NCI-H1694 treated with DMSO at 0.1 percent for 48 hours (cell line): ENCODE data around the gene PCDHA12.
"Not testable (repeated sequence)": the region's sequence is repeated elsewhere in the genome, so short reads cannot be mapped to it uniquely, and the experiment has no call there.

Experiments
- DNase-seq: peaks from one replicate; lab custom pipeline; 2025; lab: John Stamatoyannopoulos, UW

PCDHA12 gene, protein sequence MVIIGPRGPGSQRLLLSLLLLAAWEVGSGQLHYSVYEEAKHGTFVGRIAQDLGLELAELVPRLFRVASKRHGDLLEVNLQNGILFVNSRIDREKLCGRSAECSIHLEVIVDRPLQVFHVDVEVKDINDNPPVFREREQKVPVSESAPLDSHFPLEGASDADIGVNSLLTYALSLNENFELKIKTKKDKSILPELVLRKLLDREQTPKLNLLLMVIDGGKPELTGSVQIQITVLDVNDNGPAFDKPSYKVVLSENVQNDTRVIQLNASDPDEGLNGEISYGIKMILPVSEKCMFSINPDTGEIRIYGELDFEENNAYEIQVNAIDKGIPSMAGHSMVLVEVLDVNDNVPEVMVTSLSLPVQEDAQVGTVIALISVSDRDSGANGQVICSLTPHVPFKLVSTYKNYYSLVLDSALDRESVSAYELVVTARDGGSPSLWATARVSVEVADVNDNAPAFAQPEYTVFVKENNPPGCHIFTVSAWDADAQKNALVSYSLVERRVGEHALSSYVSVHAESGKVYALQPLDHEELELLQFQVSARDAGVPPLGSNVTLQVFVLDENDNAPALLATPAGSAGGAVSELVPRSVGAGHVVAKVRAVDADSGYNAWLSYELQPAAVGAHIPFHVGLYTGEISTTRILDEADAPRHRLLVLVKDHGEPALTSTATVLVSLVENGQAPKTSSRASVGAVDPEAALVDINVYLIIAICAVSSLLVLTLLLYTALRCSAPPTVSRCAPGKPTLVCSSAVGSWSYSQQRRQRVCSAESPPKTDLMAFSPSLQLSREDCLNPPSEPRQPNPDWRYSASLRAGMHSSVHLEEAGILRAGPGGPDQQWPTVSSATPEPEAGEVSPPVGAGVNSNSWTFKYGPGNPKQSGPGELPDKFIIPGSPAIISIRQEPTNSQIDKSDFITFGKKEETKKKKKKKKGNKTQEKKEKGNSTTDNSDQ

DNA sequence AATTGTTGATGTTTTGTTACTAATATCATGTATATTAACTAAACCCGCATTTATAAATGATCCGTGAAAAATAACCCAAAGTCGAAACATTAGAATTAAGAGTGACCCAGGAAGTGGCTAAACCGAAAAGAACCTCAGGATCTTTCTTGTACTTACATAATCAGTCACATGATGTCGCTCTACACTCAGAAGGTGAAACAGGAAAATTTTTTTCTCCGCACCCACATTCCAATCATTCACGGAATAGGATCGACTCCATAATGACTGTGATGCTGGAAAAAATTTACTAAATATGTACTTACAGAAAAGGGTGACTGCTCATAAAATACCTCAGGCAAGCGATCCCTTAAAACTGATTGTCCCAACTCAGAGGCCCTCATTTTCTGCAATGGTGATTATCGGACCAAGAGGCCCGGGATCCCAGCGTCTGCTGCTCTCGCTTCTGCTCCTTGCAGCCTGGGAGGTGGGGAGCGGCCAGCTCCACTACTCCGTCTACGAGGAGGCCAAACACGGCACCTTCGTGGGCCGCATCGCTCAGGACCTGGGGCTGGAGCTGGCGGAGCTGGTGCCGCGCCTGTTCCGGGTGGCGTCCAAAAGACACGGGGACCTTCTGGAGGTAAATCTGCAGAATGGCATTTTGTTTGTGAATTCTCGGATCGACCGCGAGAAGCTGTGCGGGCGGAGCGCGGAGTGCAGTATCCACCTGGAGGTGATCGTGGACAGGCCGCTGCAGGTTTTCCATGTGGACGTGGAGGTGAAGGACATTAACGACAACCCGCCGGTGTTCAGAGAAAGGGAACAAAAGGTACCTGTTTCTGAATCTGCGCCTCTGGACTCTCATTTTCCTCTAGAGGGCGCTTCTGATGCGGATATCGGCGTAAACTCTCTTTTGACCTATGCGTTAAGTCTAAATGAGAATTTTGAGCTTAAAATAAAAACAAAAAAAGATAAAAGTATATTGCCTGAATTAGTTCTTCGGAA is at the start of gene PCDHA12:
Gene PCDHA12 (plus strand): TSS at position 224 of the 981 bp plus-strand sequence. CDS start 165 bp downstream, at position 389.
- DNase-seq: no peak

DNA sequence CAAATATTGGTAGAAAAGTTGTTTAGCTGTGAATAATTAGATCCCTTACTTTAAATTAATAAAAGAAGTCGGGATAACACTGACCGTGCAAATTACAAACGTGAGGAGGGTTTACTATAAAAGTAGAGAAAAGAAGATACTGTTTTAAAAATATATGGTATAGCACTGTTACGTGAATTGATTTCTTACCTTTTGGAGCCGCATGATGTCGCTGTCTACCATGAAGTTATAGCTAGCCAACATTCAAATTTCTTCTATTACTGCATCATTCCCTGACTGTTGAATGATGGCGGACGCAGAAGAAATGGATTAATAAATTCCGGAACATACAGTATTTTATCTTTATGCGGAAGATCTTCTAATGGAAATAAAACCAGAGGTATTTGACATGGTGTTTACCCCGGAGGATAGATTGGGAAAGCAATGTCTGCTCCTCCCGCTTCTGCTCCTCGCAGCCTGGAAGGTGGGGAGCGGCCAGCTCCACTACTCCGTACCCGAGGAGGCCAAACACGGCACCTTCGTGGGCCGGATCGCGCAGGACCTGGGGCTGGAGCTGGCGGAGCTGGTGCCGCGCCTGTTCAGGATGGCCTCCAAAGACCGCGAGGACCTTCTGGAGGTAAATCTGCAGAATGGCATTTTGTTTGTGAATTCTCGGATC is 47.3 kb upstream of the PCDHA12 start, which contains the start of gene PCDHA6:
Gene PCDHA6 (plus strand): TSS at position 257 of the 658 bp plus-strand sequence. CDS start 132 bp downstream, at position 389.
- DNase-seq: no peak

DNA sequence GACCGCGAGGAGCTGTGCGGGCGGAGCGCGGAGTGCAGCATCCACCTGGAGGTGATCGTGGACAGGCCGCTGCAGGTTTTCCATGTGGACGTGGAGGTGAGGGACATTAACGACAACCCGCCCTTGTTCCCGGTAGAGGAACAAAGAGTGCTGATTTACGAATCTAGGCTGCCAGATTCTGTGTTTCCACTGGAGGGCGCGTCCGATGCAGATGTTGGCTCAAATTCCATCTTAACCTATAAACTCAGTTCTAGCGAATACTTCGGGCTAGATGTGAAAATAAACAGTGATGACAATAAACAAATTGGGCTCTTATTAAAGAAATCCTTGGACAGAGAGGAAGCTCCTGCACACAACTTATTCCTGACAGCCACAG is 46.8 kb upstream of the PCDHA12 start:
- DNase-seq: no peak

DNA sequence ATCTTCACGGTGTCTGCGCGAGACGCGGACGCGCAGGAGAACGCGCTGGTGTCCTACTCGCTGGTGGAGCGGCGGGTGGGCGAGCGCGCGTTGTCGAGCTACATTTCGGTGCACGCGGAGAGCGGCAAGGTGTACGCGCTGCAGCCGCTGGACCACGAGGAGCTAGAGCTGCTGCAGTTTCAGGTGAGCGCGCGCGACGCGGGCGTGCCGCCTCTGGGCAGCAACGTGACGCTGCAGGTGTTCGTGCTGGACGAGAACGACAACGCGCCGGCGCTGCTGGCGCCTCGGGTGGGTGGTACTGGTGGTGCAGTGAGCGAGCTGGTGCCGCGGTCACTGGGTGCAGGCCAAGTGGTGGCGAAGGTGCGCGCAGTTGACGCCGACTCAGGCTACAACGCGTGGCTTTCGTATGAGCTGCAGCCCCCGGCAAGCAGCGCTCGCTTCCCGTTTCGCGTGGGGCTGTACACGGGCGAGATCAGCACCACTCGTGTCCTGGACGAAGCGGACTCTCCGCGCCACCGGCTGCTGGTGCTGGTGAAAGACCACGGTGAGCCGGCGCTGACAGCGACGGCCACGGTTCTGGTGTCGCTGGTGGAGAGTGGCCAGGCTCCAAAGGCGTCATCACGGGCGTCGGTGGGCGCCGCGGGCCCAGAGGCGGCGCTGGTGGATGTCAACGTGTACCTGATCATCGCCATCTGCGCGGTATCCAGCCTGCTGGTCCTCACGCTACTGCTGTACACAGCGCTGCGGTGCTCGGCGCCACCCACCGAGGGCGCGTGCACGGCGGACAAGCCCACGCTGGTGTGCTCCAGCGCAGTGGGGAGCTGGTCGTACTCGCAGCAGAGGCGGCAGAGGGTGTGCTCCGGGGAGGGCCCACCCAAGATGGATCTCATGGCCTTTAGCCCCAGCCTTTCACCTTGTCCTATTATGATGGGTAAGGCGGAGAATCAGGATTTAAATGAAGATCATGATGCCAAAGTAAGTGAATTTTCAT is 45.3 kb upstream of the PCDHA12 start:
- not testable (repeated sequence) for DNase-seq

DNA sequence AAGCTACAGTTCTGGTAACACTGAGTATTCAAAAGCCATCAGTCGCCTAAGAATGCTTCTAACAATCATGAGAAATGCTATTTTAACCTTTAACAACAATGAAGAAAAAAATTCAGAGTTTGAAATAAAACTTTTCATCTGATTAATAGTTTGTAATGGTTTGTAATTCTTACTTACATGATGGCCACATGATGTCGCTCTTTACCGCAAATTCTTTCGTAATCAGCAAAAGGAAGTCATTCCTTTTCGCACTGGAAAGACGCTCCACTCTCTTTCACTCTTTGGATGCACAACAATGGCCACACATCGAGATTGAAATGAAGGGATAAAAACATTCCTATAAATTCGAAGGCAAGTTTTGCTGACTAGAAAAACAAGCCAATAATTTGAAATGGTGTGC is 41.1 kb upstream of the PCDHA12 start, which contains the start of gene PCDHA7:
Gene PCDHA7 (plus strand): TSS at position 277 of the 400 bp plus-strand sequence. CDS start 115 bp downstream, at position 392.
- DNase-seq: no peak

DNA sequence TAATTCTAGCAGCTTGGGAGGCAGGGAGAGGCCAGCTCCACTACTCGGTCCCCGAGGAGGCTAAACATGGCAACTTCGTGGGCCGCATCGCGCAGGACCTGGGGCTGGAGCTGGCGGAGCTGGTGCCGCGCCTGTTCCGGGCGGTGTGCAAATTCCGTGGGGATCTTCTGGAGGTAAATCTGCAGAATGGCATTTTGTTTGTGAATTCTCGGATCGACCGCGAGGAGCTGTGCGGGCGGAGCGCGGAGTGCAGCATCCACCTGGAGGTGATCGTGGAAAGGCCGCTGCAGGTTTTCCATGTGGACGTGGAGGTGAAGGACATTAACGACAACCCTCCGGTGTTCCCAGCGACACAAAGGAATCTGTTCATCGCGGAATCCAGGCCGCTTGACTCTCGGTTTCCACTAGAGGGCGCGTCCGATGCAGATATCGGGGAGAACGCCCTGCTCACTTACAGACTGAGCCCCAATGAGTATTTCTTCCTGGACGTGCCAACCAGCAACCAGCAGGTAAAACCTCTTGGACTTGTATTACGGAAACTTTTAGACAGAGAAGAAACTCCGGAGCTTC is 40.6 kb upstream of the PCDHA12 start:
- DNase-seq: not testable (repeated sequence)

DNA sequence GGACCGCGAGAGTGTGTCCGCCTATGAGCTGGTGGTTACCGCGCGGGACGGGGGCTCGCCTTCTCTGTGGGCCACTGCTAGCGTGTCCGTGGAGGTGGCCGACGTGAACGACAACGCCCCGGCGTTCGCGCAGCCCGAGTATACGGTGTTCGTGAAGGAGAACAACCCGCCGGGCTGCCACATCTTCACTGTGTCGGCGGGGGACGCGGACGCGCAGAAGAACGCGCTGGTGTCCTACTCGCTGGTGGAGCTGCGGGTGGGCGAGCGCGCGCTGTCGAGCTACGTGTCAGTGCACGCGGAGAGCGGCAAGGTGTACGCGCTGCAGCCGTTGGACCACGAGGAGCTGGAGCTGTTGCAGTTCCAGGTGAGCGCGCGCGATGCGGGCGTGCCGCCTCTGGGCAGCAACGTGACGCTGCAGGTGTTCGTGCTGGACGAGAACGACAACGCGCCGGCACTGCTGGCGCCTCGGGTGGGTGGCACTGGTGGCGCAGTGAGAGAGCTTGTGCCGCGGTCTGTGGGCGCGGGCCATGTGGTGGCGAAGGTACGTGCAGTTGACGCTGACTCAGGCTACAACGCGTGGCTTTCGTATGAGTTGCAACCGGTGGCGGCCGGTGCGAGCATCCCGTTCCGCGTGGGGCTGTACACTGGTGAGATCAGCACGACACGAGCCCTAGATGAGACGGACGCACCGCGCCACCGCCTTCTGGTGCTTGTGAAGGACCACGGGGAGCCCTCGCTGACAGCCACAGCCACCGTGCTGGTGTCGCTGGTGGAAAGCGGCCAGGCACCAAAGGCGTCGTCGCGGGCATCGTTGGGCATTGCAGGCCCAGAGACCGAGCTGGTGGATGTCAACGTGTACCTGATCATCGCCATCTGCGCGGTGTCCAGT is 39.2 kb upstream of the PCDHA12 start:
- DNase-seq: no peak

DNA sequence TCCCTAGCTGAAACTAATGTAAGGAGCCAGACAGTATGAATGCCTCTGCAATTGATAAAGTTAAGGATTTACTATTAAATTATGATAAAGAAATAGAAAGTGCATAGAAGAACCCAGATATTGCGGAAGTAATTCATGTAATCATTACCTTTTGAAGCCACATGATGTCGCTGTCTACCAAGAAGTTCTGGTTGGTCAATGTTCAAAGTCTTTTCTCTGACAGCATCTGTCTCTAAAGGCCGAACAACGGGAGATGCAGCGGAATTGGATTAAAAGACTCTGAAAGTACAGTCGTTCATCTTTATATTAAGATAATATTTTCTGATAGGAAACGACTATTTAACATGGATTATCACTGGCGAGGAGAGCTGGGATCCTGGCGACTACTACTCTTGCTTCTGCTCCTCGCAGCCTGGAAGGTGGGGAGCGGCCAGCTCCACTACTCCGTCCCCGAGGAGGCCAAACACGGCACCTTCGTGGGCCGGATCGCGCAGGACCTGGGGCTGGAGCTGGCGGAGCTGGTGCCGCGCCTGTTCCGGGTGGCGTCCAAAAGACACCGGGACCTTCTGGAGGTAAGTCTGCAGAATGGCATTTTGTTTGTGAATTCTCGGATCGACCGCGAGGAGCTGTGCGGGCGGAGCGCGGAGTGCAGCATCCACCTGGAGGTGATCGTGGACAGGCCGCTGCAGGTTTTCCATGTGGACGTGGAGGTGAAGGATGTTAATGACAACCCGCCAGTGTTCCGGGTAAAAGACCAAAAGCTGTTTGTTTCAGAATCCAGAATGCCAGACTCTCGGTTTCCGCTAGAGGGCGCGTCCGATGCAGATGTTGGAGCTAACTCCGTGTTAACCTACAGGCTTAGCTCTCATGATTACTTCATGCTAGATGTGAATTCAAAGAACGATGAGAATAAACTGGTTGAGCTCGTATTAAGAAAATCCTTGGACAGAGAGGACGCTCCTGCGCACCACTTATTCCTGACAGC is 33.8 kb upstream of the PCDHA12 start, which contains the start of gene PCDHA8:
Gene PCDHA8 (plus strand): TSS at position 210 of the 985 bp plus-strand sequence. CDS start 135 bp downstream, at position 345.
- DNase-seq: peak; percentile 56

DNA sequence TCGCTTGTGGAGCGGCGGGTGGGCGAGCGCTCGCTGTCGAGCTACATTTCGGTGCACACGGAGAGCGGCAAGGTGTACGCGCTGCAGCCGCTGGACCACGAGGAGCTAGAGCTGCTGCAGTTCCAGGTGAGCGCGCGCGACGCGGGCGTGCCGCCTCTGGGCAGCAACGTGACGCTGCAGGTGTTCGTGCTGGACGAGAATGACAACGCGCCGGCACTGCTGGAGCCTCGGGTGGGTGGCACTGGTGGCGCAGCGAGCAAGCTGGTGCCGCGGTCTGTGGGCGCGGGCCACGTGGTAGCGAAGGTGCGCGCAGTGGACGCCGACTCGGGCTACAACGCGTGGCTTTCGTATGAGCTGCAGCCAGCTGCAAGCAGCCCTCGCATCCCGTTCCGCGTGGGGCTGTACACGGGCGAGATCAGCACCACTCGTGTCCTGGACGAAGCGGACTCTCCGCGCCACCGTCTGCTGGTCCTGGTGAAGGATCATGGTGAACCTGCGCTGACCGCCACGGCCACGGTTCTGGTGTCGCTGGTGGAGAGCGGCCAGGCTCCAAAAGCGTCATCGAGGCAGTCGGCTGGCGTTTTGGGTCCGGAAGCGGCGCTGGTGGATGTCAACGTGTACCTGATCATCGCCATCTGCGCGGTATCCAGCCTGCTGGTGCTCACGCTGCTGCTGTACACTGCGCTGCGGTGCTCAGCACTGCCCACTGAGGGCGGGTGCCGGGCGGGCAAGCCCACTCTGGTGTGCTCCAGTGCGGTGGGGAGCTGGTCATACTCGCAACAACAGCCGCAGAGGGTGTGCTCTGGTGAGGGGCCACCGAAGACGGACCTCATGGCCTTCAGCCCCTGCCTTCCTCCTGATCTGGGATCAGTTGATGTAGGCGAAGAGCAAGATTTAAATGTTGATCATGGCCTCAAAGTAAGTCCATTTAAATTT is 32.0 kb upstream of the PCDHA12 start:
- DNase-seq: no peak

DNA sequence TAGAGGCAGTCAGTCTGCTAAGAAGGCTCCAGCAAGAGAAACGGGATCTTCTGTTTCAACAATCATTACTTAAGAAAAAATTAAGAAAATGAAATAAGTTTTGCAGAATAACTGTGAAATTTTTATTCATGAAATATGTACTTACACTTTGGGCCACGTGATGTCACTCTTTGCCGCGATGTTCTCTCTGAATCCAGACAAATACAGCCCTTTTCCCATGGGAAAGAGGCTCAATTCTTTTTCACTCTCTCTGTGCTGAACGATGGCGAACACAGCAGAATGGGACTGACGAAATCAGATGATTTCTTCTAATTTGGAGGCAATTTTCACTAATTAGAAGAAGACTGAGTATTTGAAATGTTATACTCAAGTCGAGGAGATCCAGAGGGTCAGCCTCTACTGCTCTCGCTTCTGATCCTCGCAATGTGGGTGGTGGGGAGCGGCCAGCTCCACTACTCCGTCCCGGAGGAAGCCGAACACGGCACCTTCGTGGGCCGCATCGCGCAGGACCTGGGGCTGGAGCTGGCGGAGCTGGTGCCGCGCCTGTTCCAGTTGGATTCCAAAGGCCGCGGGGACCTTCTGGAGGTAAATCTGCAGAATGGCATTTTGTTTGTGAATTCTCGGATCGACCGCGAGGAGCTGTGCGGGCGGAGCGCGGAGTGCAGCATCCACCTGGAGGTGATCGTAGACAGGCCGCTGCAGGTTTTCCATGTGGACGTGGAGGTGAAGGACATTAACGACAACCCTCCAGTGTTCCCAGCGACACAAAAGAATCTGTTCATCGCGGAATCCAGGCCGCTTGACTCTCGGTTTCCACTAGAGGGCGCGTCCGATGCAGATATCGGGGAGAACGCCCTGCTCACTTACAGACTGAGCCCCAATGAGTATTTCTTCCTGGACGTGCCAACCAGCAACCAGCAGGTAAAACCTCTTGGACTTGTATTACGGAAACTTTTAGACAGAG is 26.7 kb upstream of the PCDHA12 start, which contains the start of gene PCDHA9:
Gene PCDHA9 (plus strand): TSS at position 244 of the 964 bp plus-strand sequence. CDS start 114 bp downstream, at position 358.
- DNase-seq: not testable (repeated sequence)

DNA sequence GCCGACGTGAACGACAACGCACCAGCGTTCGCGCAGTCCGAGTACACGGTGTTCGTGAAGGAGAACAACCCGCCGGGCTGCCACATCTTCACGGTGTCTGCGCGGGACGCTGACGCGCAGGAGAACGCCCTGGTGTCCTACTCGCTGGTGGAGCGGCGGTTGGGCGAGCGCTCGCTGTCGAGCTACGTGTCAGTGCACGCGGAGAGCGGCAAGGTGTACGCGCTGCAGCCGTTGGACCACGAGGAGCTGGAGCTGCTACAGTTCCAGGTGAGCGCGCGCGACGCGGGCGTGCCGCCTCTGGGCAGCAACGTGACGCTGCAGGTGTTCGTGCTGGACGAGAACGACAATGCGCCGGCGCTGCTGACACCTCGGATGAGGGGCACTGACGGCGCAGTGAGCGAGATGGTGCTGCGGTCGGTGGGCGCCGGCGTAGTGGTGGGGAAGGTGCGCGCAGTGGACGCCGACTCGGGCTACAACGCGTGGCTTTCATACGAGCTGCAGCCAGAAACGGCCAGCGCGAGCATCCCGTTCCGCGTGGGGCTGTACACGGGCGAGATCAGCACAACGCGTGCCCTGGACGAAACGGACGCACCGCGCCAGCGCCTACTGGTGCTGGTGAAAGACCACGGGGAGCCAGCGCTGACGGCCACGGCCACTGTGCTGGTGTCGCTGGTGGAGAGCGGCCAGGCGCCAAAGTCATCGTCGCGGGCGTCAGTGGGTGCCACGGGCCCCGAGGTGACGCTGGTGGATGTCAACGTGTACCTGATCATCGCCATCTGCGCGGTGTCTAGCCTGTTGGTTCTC is 25.1 kb upstream of the PCDHA12 start:
- DNase-seq: not testable (repeated sequence)

DNA sequence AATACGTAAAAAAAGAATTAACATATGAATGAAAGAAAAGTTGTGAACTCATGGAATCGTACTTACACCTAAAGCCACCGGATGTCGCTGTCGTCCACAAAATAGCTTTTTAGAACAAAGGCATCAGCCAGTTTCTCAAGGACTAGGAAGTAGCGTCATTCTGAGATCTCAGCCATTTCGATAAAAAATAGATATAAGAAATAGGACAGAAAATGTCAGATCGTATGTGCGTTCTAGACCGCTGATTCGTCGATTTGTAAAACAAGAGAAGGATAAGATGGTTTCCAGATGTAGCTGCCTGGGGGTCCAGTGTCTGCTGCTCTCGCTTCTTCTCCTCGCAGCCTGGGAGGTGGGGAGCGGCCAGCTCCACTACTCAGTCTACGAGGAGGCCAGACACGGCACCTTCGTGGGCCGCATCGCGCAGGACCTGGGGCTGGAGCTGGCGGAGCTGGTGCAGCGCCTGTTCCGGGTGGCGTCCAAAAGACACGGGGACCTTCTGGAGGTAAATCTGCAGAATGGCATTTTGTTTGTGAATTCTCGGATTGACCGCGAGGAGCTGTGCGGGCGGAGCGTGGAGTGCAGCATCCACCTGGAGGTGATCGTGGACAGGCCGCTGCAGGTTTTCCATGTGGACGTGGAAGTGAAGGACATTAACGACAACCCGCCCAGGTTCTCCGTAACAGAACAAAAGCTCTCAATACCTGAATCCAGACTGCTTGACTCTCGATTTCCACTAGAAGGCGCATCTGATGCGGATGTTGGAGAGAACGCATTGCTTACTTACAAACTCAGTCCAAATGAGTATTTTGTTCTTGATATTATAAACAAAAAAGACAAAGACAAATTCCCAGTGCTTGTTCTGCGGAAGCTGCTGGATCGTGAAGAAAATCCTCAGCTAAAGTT is 19.1 kb upstream of the PCDHA12 start, which contains the start of gene PCDHA10:
Gene PCDHA10 (plus strand): TSS at position 126 of the 903 bp plus-strand sequence. CDS start 152 bp downstream, at position 278.
- DNase-seq: no peak
